Measurements from ENCODE around the gene KDM3A. TPM values are rescaled to one million over a fixed set of nuclear protein-coding genes. Genes with fewer than 3 reads are reported as not detected.

The KDM3A gene
- total RNA-seq, 1 experiment from 2014 or later, result 48.4 TPM

DNA sequence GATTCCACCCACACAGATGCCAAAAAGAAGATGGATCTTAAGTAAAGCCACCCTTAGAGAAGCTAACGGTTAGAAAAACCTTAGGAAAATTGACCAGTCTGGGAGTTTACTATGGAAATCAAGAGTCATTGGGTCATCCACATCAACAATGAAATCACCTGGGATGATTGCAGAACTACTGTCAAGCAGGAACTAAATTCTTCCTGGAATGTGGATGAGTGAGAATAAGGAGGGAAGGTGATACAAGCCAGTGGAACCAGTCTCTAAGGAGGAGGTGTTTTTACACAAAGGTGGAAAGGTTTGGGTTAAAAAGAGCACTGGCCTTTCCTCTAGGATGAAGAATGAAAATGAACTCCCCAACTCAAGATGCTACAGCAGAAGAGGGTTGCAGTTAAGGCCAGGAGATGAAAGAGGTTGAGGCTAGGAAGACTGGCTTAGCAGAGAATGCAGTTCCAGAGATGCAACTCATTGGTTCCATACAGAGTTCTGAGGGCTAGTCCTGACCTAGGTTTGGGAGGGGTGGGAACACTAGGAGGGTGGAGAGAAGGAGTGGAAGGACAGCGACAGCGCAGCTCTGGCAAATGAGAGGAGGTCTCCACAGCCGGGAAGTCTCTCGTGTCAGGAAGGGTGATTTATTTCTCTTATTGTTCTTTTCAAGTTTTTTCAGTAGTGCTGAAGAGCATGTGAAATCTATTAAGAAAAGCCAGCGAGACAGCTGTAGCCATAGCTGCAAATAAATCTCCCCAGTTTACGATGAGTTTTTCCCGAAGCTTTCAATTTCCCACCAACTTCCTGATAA is 27.7 kb upstream of the KDM3A start:
- BruUV-seq (replicated peaks), result no TSS peak
- in situ Hi-C loops (cut with HindIII; ENCODE audit: low pct_unique_long_range_greater_than_20kb, low sequenced_read_pairs) (no loop called here), intact Hi-C loops (cut with micrococcal nuclease; ENCODE audit: unreplicated experiment) (no loop called here)
- Histone ChIP-seq H3K27ac (ENCODE audit: low read length) (no peak overlapping the region), H3K4me3 (ENCODE audit: low read depth in 2 of 2, low read length in 2 of 2) (no peak overlapping the region), H3K4me1 (ENCODE audit: control insufficient read depth, insufficient read depth, low read length) (no peaks in the 10 kb centered on the region), H3K36me3 (ENCODE audit: control insufficient read depth, insufficient read depth, low read length) (no peaks in the 10 kb centered on the region), H3K27me3 (ENCODE audit: control insufficient read depth, insufficient read depth, low read length) (peaks cover 6% of the 10 kb centered on the region; the same call in 1 of the 2 replicates), H3K9me3 (ENCODE audit: control insufficient read depth, insufficient read depth, low read depth, low read length) (no peaks in the 10 kb centered on the region)
- ATAC-seq (no peak), DNase-seq (ENCODE audit: low read depth, low spot score) (no peak)
- POLR2A ChIA-PET, result no interaction called here
- TF ChIP-seq REST (IDR thresholded peaks at IDR 0.05; ENCODE audit: insufficient read depth in 1 of 2, low read depth in 2 of 2, low read length in 1 of 2) (no peak), SIN3A (IDR thresholded peaks at IDR 0.05; ENCODE audit: borderline replicate concordance, insufficient read depth, low read depth, low read length) (no peak), POLR2AphosphoS5 (IDR thresholded peaks at IDR 0.05; ENCODE audit: low read depth, low read length) (no peak), TCF7L2 (IDR thresholded peaks at IDR 0.05; ENCODE audit: low read depth, low read length) (no peak)
- TF ChIP-seq, protein P1, sequence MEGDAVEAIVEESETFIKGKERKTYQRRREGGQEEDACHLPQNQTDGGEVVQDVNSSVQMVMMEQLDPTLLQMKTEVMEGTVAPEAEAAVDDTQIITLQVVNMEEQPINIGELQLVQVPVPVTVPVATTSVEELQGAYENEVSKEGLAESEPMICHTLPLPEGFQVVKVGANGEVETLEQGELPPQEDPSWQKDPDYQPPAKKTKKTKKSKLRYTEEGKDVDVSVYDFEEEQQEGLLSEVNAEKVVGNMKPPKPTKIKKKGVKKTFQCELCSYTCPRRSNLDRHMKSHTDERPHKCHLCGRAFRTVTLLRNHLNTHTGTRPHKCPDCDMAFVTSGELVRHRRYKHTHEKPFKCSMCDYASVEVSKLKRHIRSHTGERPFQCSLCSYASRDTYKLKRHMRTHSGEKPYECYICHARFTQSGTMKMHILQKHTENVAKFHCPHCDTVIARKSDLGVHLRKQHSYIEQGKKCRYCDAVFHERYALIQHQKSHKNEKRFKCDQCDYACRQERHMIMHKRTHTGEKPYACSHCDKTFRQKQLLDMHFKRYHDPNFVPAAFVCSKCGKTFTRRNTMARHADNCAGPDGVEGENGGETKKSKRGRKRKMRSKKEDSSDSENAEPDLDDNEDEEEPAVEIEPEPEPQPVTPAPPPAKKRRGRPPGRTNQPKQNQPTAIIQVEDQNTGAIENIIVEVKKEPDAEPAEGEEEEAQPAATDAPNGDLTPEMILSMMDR (IDR thresholded peaks at IDR 0.05), result no peak
- CTCF ChIA-PET, result no interaction called here

- Histone ChIP-seq H3K9me3 (ENCODE audit: control insufficient read depth, insufficient read depth, low read depth, low read length) (no peaks in the 10 kb centered on the region), H3K27me3 (ENCODE audit: control insufficient read depth, insufficient read depth, low read length) (peaks cover 6% of the 10 kb centered on the region; the same call in 1 of the 2 replicates), H3K36me3 (ENCODE audit: control insufficient read depth, insufficient read depth, low read length) (no peaks in the 10 kb centered on the region), H3K27ac (ENCODE audit: low read length) (no peak overlapping the region), H3K4me1 (ENCODE audit: control insufficient read depth, insufficient read depth, low read length) (no peaks in the 10 kb centered on the region), H3K4me3 (ENCODE audit: low read depth in 2 of 2, low read length in 2 of 2) (no peak overlapping the region)
- BruUV-seq (replicated peaks), result no TSS peak
- ATAC-seq (no peak), DNase-seq (ENCODE audit: low read depth, low spot score) (no peak)
- ChIA-PET POLR2A (no interaction called here), CTCF (interaction anchor here (0.7 kb wide), 1 partner anchor 19 kb away, joined by 4 read pairs; no protein-coding TSS in a partner anchor)
- TF ChIP-seq SIN3A (IDR thresholded peaks at IDR 0.05; ENCODE audit: borderline replicate concordance, insufficient read depth, low read depth, low read length), result no peak
- TF ChIP-seq, protein P1 (IDR thresholded peaks at IDR 0.05), result no peak
- TF ChIP-seq TCF7L2 (IDR thresholded peaks at IDR 0.05; ENCODE audit: low read depth, low read length), result no peak
- TF ChIP-seq POLR2AphosphoS5 (IDR thresholded peaks at IDR 0.05; ENCODE audit: low read depth, low read length), result no peak
- TF ChIP-seq REST (IDR thresholded peaks at IDR 0.05; ENCODE audit: insufficient read depth in 1 of 2, low read depth in 2 of 2, low read length in 1 of 2), result no peak
- intact Hi-C loops (cut with micrococcal nuclease; ENCODE audit: unreplicated experiment), result no loop called here
- in situ Hi-C loops (cut with HindIII; ENCODE audit: low pct_unique_long_range_greater_than_20kb, low sequenced_read_pairs), result no loop called here
These were observed 26.2 kb upstream of the KDM3A start for GRCh38 chr2:86414996-86415395.
